BLaER1 treated with 17β-estradiol and CSF1 and Interleukin-3, amounts not matched to agents 10 nM and 100 nM (cell line): ENCODE results near the gene PARP2.
"Not testable (repeated sequence)": the region's sequence is repeated elsewhere in the genome, so short reads cannot be mapped to it uniquely, and the experiment has no call there.

Experiments used
- H3K27ac ChIP-seq, 11 experiments: shearing (Covaris generic); formaldehyde crosslinking; 2 replicates each; pipeline ENCODE4 v1.8.1; 2022
- H3K27me3 ChIP-seq, 11 experiments: shearing (Covaris generic); formaldehyde crosslinking; 2 replicates each; pipeline ENCODE4 v1.8.1; 2022
- H3K36me3 ChIP-seq, 11 experiments: shearing (Covaris generic); formaldehyde crosslinking; 2 replicates each; pipeline ENCODE4 v1.8.1; 2022
- H3K4me1 ChIP-seq, 10 experiments: shearing (Covaris generic); formaldehyde crosslinking; 2 replicates each; pipeline ENCODE4 v1.8.1; 2022
- H3K4me2 ChIP-seq, 11 experiments: shearing (Covaris generic); formaldehyde crosslinking; 2 replicates each; pipeline ENCODE4 v1.8.1; 2022
- H3K4me3 ChIP-seq, 10 experiments: shearing (Covaris generic); formaldehyde crosslinking; 2 replicates each; pipeline ENCODE4 v1.8.1; 2022
- H3K9ac ChIP-seq, 11 experiments: shearing (Covaris generic); formaldehyde crosslinking; 2 replicates each; pipeline ENCODE4 v1.8.1; 2022
- H3K9me3 ChIP-seq, 11 experiments: shearing (Covaris generic); formaldehyde crosslinking; replicated peaks in 1 of 11; 2 replicates each; pipeline ENCODE4 v1.8.1; 2022
- H4K20me1 ChIP-seq, 11 experiments: shearing (Covaris generic); formaldehyde crosslinking; 2 replicates each; pipeline ENCODE4 v1.8.1; 2022
- Cebpa-rat ChIP-seq, 11 experiments: shearing (Covaris generic); IDR thresholded peaks; 2 replicates each; pipeline ENCODE4 v1.8.1; 2022

PARP2 gene

DNA sequence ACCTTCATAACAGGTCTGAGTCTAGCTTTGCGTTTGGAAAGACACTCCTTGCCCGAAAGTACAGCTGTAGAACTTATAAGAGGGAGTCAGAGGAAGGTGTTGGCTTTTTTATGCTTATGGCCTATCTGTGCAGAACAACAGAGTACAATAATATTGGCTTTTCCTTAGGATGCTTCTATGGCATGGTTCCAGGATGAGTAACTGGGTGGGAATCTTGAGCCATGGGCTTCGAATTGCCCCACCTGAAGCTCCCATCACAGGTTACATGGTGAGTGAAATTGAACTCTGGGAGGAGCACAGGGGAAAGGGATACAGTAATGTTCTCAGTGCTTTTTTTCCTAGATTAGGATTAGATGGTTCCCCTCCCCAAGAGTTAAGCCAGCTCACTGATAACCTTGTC is 13.0 kb downstream of the PARP2 start:
- peaks cover 69 to 100% (median 99%) of the 10 kb centered on the region in 11 experiments for H3K36me3 ChIP-seq
- no peak for TF ChIP-seq Cebpa-rat (IDR thresholded peaks at IDR 0.05)

DNA sequence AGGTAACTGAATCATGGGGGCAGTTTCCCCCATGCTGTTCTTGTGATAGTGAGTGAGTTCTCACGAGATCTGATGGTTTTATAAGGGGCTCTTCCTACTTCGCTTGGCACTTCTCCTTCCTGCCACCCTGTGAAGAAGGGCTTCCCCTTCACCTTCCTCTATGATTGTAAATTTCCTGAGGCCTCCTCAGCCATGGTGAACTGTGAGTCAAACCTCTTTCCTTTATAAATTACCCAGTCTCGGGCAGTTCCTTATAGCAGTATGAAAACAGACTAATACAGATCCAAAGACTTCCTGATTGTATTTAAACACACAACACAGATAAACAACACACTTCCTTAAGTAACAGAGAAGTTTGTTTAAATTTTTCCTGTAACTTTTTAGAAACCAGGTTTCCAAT is 15.0 kb downstream of the PARP2 start:
- peaks cover 67 to 100% (median 96%) of the 10 kb centered on the region in 11 experiments for H3K36me3 ChIP-seq

More for the DNA sequence above, 13.0 kb downstream of the PARP2 start:
- H3K4me3 ChIP-seq: no peak overlapping the region
- H3K4me1 ChIP-seq: peaks cover 0 to 22% (median 6%) of the 10 kb centered on the region in 10 experiments; a peak in 11 of 20 replicates
- no peaks in the 10 kb centered on the region for H4K20me1 ChIP-seq
- H3K27me3 ChIP-seq: no peaks in the 10 kb centered on the region
- no peaks in the 10 kb centered on the region for H3K9me3 ChIP-seq
- H3K9ac ChIP-seq: no peak overlapping the region
- no peak overlapping the region for H3K4me2 ChIP-seq
- H3K27ac ChIP-seq: no peak overlapping the region

DNA sequence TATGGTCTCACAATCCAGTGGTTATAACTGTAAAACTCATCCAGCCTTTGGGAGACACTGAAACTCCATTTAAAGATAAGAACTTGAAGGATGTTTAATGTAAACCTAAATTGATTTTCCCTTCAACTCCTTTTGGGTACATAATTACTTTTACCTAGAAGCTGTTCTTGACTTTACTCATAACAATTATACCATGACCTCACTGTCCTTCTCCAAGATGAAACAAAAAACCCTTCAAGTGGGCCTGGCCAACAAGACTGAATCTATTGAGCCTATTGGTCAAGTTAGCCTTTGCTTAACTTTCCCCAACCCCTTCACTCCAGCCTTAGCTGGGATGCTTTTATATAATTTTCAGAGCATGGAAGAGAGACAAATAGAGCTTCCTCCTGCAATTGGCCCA is 22.5 kb downstream of the PARP2 start:
- H3K9me3 ChIP-seq: no peaks in the 10 kb centered on the region
- peaks cover 88 to 100% (median 94%) of the 10 kb centered on the region in 11 experiments for H3K36me3 ChIP-seq
- H3K9ac ChIP-seq: no peak overlapping the region
- peaks cover 0 to 4% (median 0%) of the 10 kb centered on the region in 11 experiments; a peak in 1 of 22 replicates for H4K20me1 ChIP-seq
- H3K4me2 ChIP-seq: no peak overlapping the region
- no peak overlapping the region for H3K4me3 ChIP-seq
- TF ChIP-seq Cebpa-rat (IDR thresholded peaks at IDR 0.05): no peak
- H3K27ac ChIP-seq: no peak overlapping the region
- no peaks in the 10 kb centered on the region for H3K27me3 ChIP-seq
- H3K4me1 ChIP-seq: no peaks in the 10 kb centered on the region

More for the DNA sequence above, 15.0 kb downstream of the PARP2 start:
- Histone ChIP-seq H3K27ac (peak overlapping the region in 5 of 11 experiments; percentile 18 to 53 (median 39); a peak in 7 of 22 replicates), H3K4me1 (peaks cover 0 to 22% (median 6%) of the 10 kb centered on the region in 10 experiments; a peak in 11 of 20 replicates), H3K4me2 (peak overlapping the region in 5 of 11 experiments; percentile 25 to 67 (median 45); a peak in 9 of 22 replicates), H3K9ac (0 out of 22 replicates have a peak overlapping the region, but pooled peaks of 1 of the 11 experiments have one; percentile 6)
- H3K4me3 ChIP-seq, H4K20me1 ChIP-seq, H3K27me3 ChIP-seq, H3K9me3 ChIP-seq: not testable (repeated sequence)

DNA sequence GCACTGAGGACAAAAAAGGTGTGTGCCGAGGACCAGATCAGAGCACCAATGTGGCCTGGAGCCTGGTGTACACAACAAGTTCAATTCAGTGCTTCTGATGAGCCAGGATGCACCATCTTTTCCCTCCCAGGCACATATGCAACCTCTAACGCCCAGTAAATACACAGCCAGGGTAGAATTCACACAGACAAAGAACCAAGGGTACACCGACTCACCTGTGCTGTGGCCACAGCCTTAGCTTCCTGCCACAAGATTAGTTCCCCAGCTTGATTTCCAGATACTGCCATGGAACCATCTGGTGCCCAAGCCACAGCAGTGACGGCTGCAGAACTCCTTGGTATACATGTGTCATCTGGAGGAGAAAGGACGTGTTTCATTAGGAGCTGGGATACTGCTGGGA is 29.4 kb downstream of the PARP2 start:
- no peak overlapping the region for H3K4me3 ChIP-seq
- H3K9ac ChIP-seq: no peak overlapping the region
- peaks cover 99 to 100% (median 100%) of the 10 kb centered on the region in 11 experiments for H3K36me3 ChIP-seq
- no peaks in the 10 kb centered on the region for H3K27me3 ChIP-seq
- no peak for TF ChIP-seq Cebpa-rat (IDR thresholded peaks at IDR 0.05)
- no peaks in the 10 kb centered on the region for H3K4me1 ChIP-seq
- no peak overlapping the region for H3K27ac ChIP-seq
- peaks cover 0 to 24% (median 0%) of the 10 kb centered on the region in 11 experiments; a peak in 5 of 22 replicates for H4K20me1 ChIP-seq
- no peaks in the 10 kb centered on the region for H3K9me3 ChIP-seq
- no peak overlapping the region for H3K4me2 ChIP-seq

DNA sequence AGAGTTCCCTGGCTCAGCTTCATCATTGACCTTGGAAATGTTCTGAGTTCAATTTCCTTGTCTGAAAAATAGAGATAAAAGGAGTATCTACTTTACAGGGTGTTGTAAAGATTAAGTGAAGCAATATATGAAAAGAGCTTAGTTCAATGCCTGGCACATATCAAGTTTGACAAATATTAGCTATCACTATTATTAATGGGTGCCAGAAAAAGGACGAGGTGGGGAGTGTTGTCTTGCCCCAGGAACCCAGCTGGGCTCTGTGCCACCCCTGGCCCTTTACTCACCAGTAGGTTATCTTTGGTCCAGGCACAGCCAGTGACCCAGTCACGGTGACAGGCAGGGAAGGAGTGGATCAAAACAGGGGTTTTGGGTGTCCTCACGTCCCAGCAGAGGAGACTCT is 32.0 kb downstream of the PARP2 start:
- H3K9me3 ChIP-seq: no peaks in the 10 kb centered on the region
- H3K4me1 ChIP-seq: no peaks in the 10 kb centered on the region
- no peak overlapping the region for H3K9ac ChIP-seq
- H3K27ac ChIP-seq: no peak overlapping the region
- H3K4me2 ChIP-seq: no peak overlapping the region
- H4K20me1 ChIP-seq: peaks cover 0 to 48% (median 0%) of the 10 kb centered on the region in 11 experiments; a peak in 5 of 22 replicates
- H3K36me3 ChIP-seq: peaks cover 100% of the 10 kb centered on the region in 11 experiments
- H3K27me3 ChIP-seq: no peaks in the 10 kb centered on the region
- H3K4me3 ChIP-seq: no peak overlapping the region
- TF ChIP-seq Cebpa-rat (IDR thresholded peaks at IDR 0.05): no peak

DNA sequence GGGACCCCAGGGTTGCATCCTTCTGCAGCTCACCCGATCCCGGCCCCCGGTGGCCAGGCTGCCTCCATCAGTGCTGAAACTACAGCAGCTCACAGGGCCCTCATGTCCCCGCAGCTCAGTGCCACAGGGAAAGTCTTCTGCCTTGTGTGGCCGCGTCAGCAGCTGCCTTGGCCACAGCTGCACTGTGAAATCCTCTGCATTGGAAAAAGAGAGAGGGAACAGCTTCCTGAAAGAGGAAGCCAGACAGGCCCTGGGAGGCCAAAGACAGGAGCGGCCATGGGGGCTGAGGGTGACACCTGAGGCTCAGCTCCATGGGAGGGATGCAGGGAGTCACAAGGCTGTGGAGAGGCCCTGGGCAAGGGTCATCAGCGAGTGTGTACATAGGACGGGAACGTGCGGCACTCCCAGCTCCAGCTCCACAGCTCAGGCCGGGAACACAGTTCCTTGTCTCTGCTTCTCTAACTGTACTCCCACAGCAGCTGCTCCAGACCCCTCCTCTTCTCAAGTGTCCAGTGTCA is 32.7 kb downstream of the PARP2 start:
- no peak overlapping the region for H3K4me2 ChIP-seq
- H3K36me3 ChIP-seq: peaks cover 100% of the 10 kb centered on the region in 11 experiments
- H3K4me1 ChIP-seq: no peaks in the 10 kb centered on the region
- no peaks in the 10 kb centered on the region for H3K9me3 ChIP-seq
- no peak overlapping the region for H3K27ac ChIP-seq
- H3K4me3 ChIP-seq: no peak overlapping the region
- H4K20me1 ChIP-seq: peaks cover 0 to 55% (median 0%) of the 10 kb centered on the region in 11 experiments; a peak in 5 of 22 replicates
- no peaks in the 10 kb centered on the region for H3K27me3 ChIP-seq
- H3K9ac ChIP-seq: no peak overlapping the region
- TF ChIP-seq Cebpa-rat (IDR thresholded peaks at IDR 0.05): no peak

DNA sequence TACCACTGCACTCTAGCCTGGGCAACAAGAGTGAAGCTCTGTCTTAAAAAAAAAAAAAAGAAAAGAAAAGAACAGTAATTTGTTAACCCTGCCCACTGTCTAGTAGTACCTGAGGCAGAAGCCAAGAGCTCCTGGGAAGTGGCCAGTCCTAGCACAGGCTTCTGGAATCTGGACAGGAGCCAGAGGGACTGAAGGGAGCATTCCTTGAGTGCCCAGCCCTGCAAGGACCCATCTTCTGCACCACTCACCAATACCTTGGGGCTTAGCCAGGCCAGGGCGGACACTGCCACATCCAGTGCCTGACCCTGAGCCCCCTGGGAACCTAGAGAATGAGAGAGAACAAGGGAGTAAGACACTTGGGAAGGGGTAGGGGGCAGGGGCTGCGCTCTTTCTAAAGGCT is 33.7 kb downstream of the PARP2 start:
- TF ChIP-seq Cebpa-rat (IDR thresholded peaks at IDR 0.05): no peak
- no peak overlapping the region for H3K4me3 ChIP-seq
- H3K9me3 ChIP-seq: no peaks in the 10 kb centered on the region
- no peak overlapping the region for H3K27ac ChIP-seq
- no peaks in the 10 kb centered on the region for H3K27me3 ChIP-seq
- peaks cover 0 to 63% (median 0%) of the 10 kb centered on the region in 11 experiments; a peak in 5 of 22 replicates for H4K20me1 ChIP-seq
- H3K4me2 ChIP-seq: no peak overlapping the region
- H3K9ac ChIP-seq: no peak overlapping the region
- peaks cover 100% of the 10 kb centered on the region in 11 experiments for H3K36me3 ChIP-seq
- H3K4me1 ChIP-seq: no peaks in the 10 kb centered on the region

DNA sequence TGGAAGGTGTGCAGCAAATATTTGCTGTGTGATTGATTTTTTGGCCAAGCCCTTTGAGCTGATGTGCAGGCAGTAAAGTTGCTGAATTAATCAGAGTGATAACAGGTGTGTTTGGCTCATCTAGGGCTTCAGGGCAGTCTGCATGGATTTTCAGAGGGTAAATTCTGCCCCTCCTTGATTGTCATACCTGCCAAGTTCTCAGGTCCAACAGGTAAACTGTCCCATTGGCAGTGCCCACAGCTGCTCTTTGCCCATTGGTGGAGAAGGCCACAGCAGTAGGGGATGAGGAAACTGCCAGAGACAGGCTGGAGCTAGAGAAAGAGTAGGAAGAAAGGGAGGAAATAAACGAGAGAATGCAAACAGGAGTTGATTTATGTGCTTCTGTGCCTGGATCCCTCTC is 36.3 kb downstream of the PARP2 start:
- no peak overlapping the region for H3K4me3 ChIP-seq
- H3K36me3 ChIP-seq: peaks cover 100% of the 10 kb centered on the region in 11 experiments
- H4K20me1 ChIP-seq: peaks cover 0 to 60% (median 0%) of the 10 kb centered on the region in 11 experiments; a peak in 5 of 22 replicates
- no peaks in the 10 kb centered on the region for H3K4me1 ChIP-seq
- H3K27me3 ChIP-seq: no peaks in the 10 kb centered on the region
- H3K4me2 ChIP-seq: no peak overlapping the region
- no peak overlapping the region for H3K9ac ChIP-seq
- no peaks in the 10 kb centered on the region for H3K9me3 ChIP-seq
- no peak for TF ChIP-seq Cebpa-rat (IDR thresholded peaks at IDR 0.05)
- H3K27ac ChIP-seq: no peak overlapping the region

DNA sequence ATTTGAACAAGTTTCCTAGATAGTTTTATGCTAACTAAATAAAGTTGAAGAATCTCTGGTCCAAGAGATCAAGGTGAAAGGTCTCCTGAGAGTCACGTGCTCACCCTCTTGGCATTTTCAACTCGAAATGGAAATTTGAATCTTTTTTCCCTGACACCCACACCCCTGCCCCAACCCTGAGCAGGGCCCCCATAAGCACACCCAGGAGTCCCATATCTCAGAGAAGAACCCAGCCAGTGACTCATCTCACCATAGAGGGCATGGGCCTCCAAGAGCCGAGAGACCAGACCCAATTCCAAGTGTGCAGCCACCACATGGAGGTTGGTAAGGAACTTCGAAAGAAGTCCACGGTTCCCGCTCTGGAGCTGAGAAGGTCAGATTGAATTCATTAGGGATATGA is 37.2 kb downstream of the PARP2 start:
- Histone ChIP-seq H3K4me3 (no peak overlapping the region), H3K36me3 (peaks cover 100% of the 10 kb centered on the region in 11 experiments), H3K4me1 (no peaks in the 10 kb centered on the region), H4K20me1 (peaks cover 0 to 68% (median 0%) of the 10 kb centered on the region in 11 experiments; a peak in 5 of 22 replicates), H3K27ac (no peak overlapping the region), H3K9me3 (no peaks in the 10 kb centered on the region), H3K9ac (no peak overlapping the region), H3K27me3 (no peaks in the 10 kb centered on the region), H3K4me2 (no peak overlapping the region)
- no peak for TF ChIP-seq Cebpa-rat (IDR thresholded peaks at IDR 0.05)

DNA sequence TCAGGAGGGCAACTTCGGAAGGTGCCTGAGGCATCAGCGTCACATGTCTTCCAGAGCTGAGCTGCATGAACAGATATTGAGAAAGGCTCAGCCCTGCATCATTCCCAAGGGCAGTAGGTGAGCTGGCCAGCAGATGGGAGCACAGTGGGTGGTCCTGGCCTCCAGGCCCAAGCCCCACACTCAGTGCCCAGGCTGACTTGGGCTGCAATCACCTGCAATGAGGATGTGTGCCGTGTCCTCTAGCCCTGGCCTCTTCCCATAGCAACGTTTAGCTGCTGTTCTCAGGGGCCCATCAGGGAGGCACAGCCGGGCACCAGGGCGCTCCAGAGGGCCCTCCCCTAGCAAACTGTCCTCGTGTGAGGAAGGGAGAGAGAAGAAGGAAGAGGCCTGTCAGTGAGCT is 37.9 kb downstream of the PARP2 start:
- Histone ChIP-seq H3K4me1 (no peaks in the 10 kb centered on the region), H3K9ac (no peak overlapping the region), H3K9me3 (no peaks in the 10 kb centered on the region), H3K27me3 (no peaks in the 10 kb centered on the region), H3K4me2 (no peak overlapping the region), H3K27ac (no peak overlapping the region), H4K20me1 (peaks cover 0 to 67% (median 0%) of the 10 kb centered on the region in 11 experiments; a peak in 4 of 22 replicates), H3K36me3 (peaks cover 100% of the 10 kb centered on the region in 11 experiments), H3K4me3 (no peak overlapping the region)
- no peak for TF ChIP-seq Cebpa-rat (IDR thresholded peaks at IDR 0.05)
